Psoas muscle (tissue), 8 donors: Measurements from ENCODE around the gene CTRB2. TPM values are rescaled to one million over a fixed set of nuclear protein-coding genes. Genes with fewer than 3 reads are reported as not detected.
A peak's percentile ranks its signal among the peaks of the same experiment; 100 is the strongest.
"Not testable (repeated sequence)": the region's sequence is repeated elsewhere in the genome, so short reads cannot be mapped to it uniquely, and the experiment has no call there.

Experiments
- ATAC-seq, 4 donors: fragments of 200-7000 bp; cut with Tn5 transposase; one replicate each; pipeline ENCODE4 v1.9.1; 2020; ENCODE audit warnings: moderate library complexity in 3 of 4, mild to moderate bottlenecking in 2 of 4
- DNase-seq, 2 donors: peaks; one replicate each; pipeline ENCODE4 v3.0.0-alpha.2; 2020
- H3K27ac ChIP-seq: fragments of 200-600 bp; one replicate; pipeline ENCODE4 v1.8.0; 2022
- H3K27me3 ChIP-seq, 3 donors: fragments of 200-600 bp in 1 of 3; one replicate each; pipeline versions ENCODE4 v1.6.1 to v1.8.0; 2013 to 2022; ENCODE audit warnings: low read length in 2 of 3, mild to moderate bottlenecking in 2 of 3, moderate library complexity in 1 of 3; ENCODE audit not compliant: insufficient read depth in 3 of 3
- H3K36me3 ChIP-seq, 2 donors: fragments of 200-600 bp in 1 of 2; one replicate each; pipeline versions ENCODE4 v1.6.1 to v1.8.0; 2013 to 2022; ENCODE audit warnings: low read depth in 1 of 2, mild to moderate bottlenecking in 1 of 2, moderate library complexity in 1 of 2; ENCODE audit not compliant: insufficient read depth in 1 of 2
- H3K4me1 ChIP-seq: fragments of 200-600 bp; one replicate; pipeline ENCODE4 v1.8.0; 2022
- H3K4me3 ChIP-seq: fragments of 200-600 bp; one replicate; pipeline ENCODE4 v1.8.0; 2022; ENCODE audit warnings: mild to moderate bottlenecking
- H3K9me3 ChIP-seq: fragments of 200-600 bp; one replicate; pipeline ENCODE4 v1.8.0; 2022
- WGBS, 3 donors: extraction: QIAGEN DNeasy Blood & Tissue Kit; methylation state at CpG; one replicate each; pipeline versions ENCODE4 v1.1.6 to v1.1.7; 2013; 5-methylcytosine and 5-hydroxymethylcytosine counted together
- intact Hi-C, 2 donors: fragments of 100-400 bp; cut with DNase I; formaldehyde crosslinking; loops; one replicate each; pipeline versions ENCODE4 v1.11.0 to v1.14.2; 2022
- polyA plus RNA-seq, 3 donors: library from polyadenylated mRNA; stranded (reverse); fragments of 200-250 nt; gene quantifications; one replicate each; pipeline ENCODE4 v1.2.3, GENCODE V29; 2013
- total RNA-seq, 4 donors: library from RNA; stranded (reverse); fragmentation: NEBNext Ultra II Directional in 2 of 4; extraction: Animal tissue kit (Norgen Biotek cat#: 25700) in 2 of 4; gene quantifications; one replicate each; pipeline versions ENCODE4 v1.2.1 to v1.2.4, GENCODE V29; 2021 to 2023
- TF ChIP-seq, protein P1 (sequence below): fragments of 200-600 bp; IDR thresholded peaks from one replicate; pipeline ENCODE4 v1.8.0; 2022; ENCODE audit warnings: antibody characterized with exemption
- donor health status: healthy with polysubstance abuse.
- donor health status: DM: no; HTN: no; CAD: no; lungs with moderate emphysema.
- donor health status: Bipolar disorder and iron deficiency.
- donor health status: healthy.
- donor health status: DM: yes; HTN: yes; CAD: no.
- donor health status: DM: no; HTN: no; CAD: no.
- donor health status: DM: no; HTN: no; CAD: no.
- donor health status: DM: yes; HTN: yes; CAD: no.

The CTRB2 gene
- total and polyA plus RNA-seq, 7 donors = 0.14 to 2.4 (median 1.1) TPM; not detected in 3

- H3K27me3 ChIP-seq = peaks cover 0 to 2% (median 0%) of the 10 kb centered on the region in 3 donors
- TF ChIP-seq, protein P1, sequence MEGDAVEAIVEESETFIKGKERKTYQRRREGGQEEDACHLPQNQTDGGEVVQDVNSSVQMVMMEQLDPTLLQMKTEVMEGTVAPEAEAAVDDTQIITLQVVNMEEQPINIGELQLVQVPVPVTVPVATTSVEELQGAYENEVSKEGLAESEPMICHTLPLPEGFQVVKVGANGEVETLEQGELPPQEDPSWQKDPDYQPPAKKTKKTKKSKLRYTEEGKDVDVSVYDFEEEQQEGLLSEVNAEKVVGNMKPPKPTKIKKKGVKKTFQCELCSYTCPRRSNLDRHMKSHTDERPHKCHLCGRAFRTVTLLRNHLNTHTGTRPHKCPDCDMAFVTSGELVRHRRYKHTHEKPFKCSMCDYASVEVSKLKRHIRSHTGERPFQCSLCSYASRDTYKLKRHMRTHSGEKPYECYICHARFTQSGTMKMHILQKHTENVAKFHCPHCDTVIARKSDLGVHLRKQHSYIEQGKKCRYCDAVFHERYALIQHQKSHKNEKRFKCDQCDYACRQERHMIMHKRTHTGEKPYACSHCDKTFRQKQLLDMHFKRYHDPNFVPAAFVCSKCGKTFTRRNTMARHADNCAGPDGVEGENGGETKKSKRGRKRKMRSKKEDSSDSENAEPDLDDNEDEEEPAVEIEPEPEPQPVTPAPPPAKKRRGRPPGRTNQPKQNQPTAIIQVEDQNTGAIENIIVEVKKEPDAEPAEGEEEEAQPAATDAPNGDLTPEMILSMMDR = no peak
- peak in 3 of 4 donors; percentile 29 to 66 (median 57) for ATAC-seq
- H3K9me3 ChIP-seq = no peaks in the 10 kb centered on the region
- intact Hi-C loops = no loop called here
- no peak overlapping the region for H3K4me3 ChIP-seq
- H3K4me1 ChIP-seq = no peaks in the 10 kb centered on the region
- no peaks in the 10 kb centered on the region for H3K36me3 ChIP-seq
- DNase-seq = no peak
- 89 to 95% (median 90%) methylated on average over 11 of the region's 11 CpGs for WGBS, 3 donors
- no peak overlapping the region for H3K27ac ChIP-seq
Measured at GRCh38 chr16:75217389-75217851, 10.5 kb upstream of the CTRB2 start.

DNA sequence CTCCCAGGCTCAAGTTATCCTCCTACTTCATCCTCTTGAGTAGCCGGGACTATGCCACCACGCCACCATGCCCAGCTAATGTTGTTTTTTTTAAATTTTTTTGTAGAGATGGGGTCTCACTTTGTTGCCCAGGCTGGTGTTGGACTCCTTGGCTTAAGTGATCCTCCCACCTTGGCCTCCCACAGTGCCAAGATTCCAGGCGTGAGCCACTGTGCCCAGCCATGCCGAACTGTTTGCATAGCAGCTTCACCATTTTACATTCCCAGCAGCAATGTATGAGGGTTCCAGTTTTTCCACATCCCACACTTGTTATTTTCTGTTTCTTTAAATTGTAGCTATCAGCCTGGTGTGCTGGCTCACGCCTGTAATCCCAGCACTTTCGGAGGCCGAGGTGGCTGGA is 9.6 kb upstream of the CTRB2 start:
- intact Hi-C loops = no loop called here
- WGBS, 3 donors = 71 to 75% (median 72%) methylated on average over 7 of the region's 7 CpGs
- Histone ChIP-seq H3K4me1 (no peaks in the 10 kb centered on the region), H3K27ac (no peak overlapping the region), H3K4me3 (no peak overlapping the region), H3K27me3 (peaks cover 0 to 2% (median 0%) of the 10 kb centered on the region in 3 donors), H3K36me3 (no peaks in the 10 kb centered on the region), H3K9me3 (no peaks in the 10 kb centered on the region)
- ATAC-seq (no peak), DNase-seq (no peak)
- TF ChIP-seq, protein P1 = no peak

GRCh38 chr16:75216127-75216526 is 9.2 kb upstream of the CTRB2 start:
- intact Hi-C loops = no loop called here
- Histone ChIP-seq H3K36me3 (no peaks in the 10 kb centered on the region), H3K4me1 (no peaks in the 10 kb centered on the region), H3K4me3 (no peak overlapping the region), H3K27ac (no peak overlapping the region), H3K9me3 (no peaks in the 10 kb centered on the region), H3K27me3 (peaks cover 0 to 2% (median 0%) of the 10 kb centered on the region in 3 donors)
- ATAC-seq (no peak), DNase-seq (no peak)
- TF ChIP-seq, protein P1 = no peak
- 83 to 90% (median 90%) methylated on average over 2 of the region's 2 CpGs for WGBS, 3 donors

GRCh38 chr16:75211286-75211685 is 4.3 kb upstream of the CTRB2 start:
- ATAC-seq, intact Hi-C loops, H3K27me3 ChIP-seq, H3K4me1 ChIP-seq, H3K36me3 ChIP-seq, H3K27ac ChIP-seq, DNase-seq, H3K4me3 ChIP-seq, H3K9me3 ChIP-seq: not testable (repeated sequence)
- 83 to 89% (median 83%) methylated on average over 10 of the region's 10 CpGs for WGBS, 3 donors

- Histone ChIP-seq H3K4me3 (no peak overlapping the region), H3K9me3 (no peaks in the 10 kb centered on the region), H3K36me3 (no peaks in the 10 kb centered on the region), H3K27me3 (no peaks in the 10 kb centered on the region), H3K4me1 (no peaks in the 10 kb centered on the region), H3K27ac (no peak overlapping the region)
- TF ChIP-seq, protein P1 = no peak
- WGBS, 3 donors = 81 to 96% (median 87%) methylated on average over 5 of the region's 5 CpGs
- intact Hi-C loops = no loop called here
- DNase-seq (no peak), ATAC-seq (no peak)
Measured at GRCh38 chr16:75209944-75210343, 3.0 kb upstream of the CTRB2 start.

- H3K27me3 ChIP-seq, intact Hi-C loops, H3K9me3 ChIP-seq, H3K27ac ChIP-seq, H3K4me3 ChIP-seq, ATAC-seq, H3K4me1 ChIP-seq, H3K36me3 ChIP-seq: not testable (repeated sequence)
- 81 to 92% (median 85%) methylated on average over 7 of the region's 7 CpGs for WGBS, 3 donors
- DNase-seq = peak in 1 of 2 donors; percentile 24
Measured at GRCh38 chr16:75209514-75209913, 2.6 kb upstream of the CTRB2 start.
